Vagina (tissue), 2 donors: ENCODE data around the gene GALNTL6.

Experiments used
- CTCF ChIP-seq, 3 experiments: fragments of 450-650 bp in 2 of 3; fragments of 200-600 bp in 1 of 3; sonication (generic) in 1 of 3; IDR thresholded peaks; one replicate each; pipeline ENCODE4 v1.5.1; 2017 to 2019; ENCODE audit warnings: antibody characterized with exemption in 3 of 3, mild to moderate bottlenecking in 2 of 3, moderate library complexity in 2 of 3
- POLR2A ChIP-seq, 2 donors: fragments of 450-650 bp; IDR thresholded peaks; one replicate each; pipeline ENCODE4 v1.6.1; 2017; ENCODE audit warnings: antibody characterized with exemption in 2 of 2, mild to moderate bottlenecking in 2 of 2, moderate library complexity in 2 of 2
- POLR2AphosphoS5 ChIP-seq, 2 donors: sonication (generic); formaldehyde crosslinking; IDR thresholded peaks; one replicate each; pipeline ENCODE4 v1.9.0; 2017; ENCODE audit warnings: antibody characterized with exemption in 2 of 2, mild to moderate bottlenecking in 2 of 2, low read depth in 1 of 2; ENCODE audit not compliant: insufficient read depth in 1 of 2

GRCh38 chr4:172808196-172808595, 995.0 kb downstream of the GALNTL6 start:
- TF ChIP-seq CTCF (IDR thresholded peaks at IDR 0.05) (no peak), POLR2A (IDR thresholded peaks at IDR 0.05) (no peak), POLR2AphosphoS5 (IDR thresholded peaks at IDR 0.05; ENCODE audit: insufficient read depth in 1 of 2, low read depth in 1 of 2) (no peak)
